Measurements from ENCODE around the gene STMN1.
"Not testable (repeated sequence)": the region's sequence is repeated elsewhere in the genome, so short reads cannot be mapped to it uniquely, and the experiment has no call there.

The STMN1 gene

DNA sequence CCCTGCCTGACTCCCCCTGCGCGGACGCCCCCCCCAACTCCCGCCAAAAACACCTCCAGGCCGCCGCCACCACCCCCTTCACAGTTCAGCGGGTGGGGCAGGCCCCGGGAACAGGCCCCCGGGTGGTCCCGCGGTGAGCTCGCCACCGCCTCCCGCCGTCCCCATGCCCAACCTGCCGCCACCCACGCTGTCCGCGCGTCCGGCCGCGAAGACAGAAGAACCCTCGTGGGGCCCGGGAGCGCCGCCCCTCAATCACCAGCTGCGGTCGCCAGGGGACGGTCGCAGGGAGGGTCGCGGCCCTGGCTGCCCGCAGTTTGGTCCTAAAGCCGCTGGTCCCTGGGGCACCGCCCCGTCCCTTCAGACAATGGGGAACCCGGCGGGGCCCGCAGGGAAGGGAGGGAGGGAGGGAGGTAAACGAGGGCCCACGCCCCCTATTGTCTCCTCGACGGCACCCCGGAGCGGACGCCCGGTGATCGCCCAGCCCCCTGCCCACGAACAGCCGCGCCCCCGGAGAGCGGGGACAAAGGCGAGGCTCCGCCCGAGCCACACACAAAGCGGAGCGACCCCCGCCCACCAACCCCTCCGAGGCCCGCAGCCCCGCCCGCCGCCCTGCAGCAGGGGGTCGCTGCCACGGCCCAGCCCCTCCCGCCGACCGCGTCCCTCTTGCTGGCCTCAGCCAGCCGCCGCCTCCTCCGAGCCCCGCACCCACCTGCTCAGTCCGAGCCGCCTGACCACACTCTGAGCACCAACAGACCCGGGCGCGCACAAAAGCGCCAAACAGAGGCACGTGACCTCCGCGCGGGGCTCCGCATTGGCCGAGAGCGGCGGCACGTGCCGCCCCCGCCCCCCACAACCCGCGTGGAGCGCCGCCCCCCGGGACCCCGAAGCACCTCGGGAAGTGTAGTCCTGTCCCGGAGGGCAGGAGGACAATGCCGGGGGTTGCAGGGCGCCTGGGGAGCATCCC, at the start of gene STMN1:
TSS of gene STMN1 (minus strand) at position 740 of the 964 bp plus-strand sequence. CDS start 1,743 bp downstream, outside the sequence.
- DNase-seq = peak; percentile 98

DNA sequence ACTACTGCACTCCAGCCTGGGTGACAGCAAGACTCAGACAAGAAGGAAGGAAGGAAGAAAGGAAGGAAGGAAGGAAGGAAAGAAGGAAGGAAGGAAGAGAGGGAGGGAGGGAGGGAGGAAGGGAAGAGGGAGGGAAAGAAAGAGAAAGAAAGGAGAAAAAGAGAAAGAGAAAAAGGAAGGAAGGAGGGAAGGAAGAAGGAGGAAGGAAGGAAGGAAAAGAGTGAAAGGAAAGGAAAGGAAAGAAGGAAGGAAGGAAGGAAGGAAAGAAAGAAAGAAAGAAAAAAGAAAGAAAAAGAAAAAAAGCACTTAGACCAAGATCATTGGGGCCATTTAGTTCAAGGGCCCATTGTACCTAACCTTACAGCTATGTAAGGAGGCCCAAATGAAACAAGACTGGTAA, 49.3 kb upstream of the STMN1 start:
- no peak for DNase-seq

DNA sequence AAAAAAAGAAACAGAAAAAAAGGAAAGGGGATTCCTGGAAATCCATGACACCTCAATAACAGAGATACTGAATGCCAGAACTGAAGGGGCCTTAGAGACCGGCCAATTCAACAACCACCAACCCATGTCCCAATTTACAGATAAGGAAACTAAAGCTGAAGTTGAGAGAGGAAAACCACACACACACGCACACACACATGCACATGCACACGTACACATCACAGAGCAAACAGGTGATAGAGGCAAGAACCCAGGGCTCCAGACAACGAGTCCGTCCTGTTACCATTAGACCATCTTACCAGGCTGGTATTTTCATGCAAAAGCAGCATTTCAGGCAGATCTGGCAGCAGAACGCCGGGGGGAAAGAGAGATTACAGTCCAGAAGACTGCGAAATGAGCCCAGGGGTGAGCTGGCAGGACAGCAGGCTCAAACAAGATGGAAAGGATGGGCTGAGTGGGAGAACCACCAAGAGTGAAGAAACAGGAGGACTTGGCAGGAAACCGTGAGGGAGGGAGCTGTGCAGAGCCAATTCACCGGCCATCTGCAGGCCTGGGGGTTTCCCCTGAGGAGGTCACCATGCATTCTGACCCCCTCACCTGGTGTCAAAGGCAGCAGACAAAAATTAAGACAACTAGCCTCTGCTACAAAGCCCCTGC, 48.2 kb upstream of the STMN1 start:
- DNase-seq = no peak

DNA sequence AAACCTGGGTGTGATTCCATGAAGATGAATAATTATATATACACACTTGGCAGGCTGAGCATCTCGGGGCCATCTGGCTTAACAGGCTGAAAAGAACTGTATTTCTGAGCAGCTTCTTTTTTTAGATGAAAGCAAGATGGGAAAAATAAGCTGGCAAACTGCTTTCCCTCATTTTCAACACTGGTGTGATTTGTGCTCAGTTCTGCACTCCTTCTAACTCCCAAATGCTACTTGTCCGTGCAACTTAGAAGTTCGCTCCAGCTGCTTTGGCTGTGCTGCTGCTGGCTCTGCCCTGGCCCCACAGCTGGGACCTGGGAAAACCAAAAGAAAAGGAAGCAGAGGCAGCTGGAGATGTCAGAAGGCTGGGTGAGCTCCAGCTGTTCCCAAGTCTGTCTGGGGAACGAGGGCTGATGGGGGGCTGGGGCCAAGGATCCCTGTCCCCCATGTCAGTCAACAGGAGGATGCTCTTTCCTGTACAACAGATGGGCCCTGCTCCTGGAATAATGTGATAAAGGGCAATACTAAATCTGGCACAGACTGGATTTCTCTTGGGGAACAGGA, 46.7 kb upstream of the STMN1 start:
- DNase-seq = peak; percentile 66

DNA sequence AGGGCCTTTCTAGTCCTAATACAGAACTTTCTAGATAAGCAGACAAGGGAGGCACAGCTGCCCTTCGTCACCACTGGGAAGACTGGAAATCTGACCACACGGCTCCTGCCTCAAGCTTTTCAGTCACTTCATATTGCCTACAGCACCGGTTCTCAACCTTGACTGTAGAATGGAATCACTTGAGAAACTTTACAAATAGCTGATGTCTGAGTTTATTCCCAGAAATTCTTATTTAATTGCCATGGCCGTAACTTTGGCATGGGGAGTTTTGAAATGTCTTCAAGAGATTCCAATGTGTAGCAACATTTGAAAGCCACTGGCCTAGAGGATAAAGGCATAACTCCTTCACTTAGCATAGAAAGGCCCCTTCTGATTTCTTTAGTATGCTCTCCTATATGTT, 42.4 kb upstream of the STMN1 start:
- DNase-seq = no peak

DNA sequence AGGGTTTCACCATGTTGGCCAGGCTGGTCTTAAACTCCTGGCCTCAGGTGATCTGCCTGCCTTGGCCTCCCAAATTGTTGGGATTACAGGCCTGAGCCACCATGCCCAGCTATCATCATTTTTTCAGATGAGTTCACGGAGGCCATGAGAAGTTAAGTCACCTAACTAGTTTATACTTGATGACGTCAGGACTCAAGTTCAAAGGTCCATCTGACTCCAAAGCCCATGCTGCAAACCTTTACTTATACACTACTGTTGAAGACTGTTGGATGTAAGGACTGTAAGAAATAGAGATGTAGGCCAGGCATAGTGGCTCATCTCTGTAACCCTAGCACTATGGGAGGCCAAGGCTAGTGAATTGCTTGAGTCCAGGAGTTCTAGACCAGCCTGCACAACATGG, 40.8 kb upstream of the STMN1 start:
- no peak for DNase-seq

DNA sequence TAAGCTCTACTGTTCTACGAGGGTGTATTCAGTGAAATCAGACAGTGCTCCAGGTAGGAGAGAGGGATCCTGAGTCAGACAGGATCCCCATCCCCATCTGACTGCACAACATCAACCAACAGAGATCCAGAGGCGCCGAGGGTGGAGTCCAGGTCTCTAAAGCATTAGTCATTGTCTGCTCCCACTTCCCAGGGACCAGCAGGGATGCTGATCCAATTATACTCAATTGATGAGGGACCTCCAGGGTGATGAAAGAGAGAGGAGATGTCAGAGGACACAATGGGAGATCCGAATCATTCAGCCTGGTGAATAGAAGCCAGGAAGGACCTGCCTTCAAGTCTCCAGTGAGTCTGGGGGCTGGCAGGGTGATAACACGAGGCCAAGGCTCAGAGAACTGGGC, 39.5 kb upstream of the STMN1 start:
- peak; percentile 30 for DNase-seq

DNA sequence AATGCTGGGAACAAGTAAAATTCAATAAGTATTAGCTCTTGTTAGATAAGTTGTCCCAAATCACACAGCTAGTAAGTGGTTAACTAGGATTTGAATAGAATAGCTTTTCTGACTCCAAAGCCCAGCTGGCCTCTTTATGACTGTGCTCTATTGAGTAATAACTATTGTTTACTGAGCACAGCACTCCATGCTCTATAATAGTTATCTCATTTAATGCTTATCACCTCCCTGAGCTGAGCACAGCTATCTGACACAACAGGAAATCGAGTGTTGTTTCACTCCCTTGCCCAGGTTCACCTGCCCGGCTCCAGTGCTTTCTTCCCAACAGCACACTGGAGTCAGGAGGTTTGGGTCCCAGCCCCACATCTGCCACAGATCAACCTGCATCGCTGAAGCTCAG, 38.8 kb upstream of the STMN1 start:
- DNase-seq = no peak

DNA sequence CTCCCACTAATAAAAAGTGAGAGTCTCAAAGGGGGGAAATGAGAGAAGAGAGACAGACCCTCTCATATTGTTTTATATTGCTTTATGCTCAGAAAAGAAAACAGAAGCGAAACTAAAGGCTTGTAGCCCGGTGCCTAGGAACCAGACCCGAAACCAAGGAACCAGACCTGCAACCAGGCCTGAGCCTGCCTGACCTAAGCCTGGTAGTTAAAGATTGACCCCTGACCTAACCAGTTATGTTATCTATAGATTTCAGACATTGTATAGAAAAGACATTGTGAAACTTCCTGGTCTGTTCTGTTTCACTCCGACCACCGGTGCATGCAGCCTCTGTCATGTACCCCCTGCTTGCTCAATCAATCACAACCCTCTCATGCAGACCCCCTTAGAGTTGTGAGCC, 37.3 kb upstream of the STMN1 start:
- not testable (repeated sequence) for DNase-seq

DNA sequence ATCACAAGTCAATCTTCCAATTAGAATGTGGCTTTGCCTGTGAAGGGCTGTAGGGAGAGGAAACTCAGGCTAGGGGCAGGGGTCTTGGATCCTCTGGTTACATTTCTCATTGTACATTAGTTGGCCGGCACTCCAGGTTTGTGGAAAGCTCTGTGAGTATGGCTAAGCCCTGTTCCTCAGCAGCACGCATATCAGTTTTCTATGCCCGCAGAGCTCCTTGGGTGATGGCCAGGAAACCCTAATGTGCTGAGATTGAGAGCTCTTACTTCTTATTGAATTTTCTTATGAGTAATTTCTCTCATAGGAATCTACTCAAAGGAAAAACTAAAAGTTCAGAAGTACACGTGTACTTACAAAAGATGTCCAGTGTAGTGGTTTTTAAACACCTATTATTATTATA, 30.7 kb upstream of the STMN1 start:
- no peak for DNase-seq

DNA sequence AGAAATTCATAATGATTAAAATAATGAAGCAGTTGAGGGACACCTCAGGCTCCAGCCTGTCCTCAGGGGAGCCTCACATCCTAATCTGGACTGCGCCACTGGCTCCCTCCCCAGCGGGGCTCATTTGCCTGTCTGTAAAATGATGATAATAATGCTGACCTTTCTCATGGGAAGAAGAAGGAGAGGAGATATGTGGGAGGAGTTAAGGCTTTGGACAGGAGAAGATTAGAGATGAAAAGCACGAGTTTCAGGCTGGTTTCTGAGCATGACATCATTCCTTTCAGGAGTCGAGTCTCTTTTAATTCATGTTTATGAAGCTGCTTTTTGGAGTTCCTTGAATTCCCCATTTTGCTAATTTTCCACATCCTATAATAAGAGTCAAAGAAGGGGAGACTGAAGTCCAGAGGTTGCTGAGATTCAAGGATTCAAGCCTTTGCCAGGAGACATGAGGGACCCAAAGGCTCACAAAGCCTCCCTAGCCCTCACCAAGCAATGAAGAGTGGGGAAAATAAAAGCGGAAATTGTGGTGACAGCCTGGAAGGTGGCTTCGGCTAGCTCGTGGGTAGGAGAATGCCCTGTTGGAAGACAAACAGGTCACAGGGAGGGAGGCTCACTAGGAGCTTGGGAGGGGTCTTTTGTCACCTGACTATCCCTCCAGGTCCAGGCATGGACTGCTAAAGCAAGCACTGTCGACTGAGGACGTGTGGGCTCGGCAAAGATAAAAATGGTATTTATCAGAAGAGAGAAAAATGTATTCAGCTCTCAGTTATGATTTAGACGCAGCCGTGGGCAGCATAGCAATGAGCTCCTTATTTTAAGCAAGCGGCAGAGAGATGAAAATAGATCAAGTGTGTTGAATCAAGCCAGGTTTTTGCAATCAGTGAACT, 27.5 kb upstream of the STMN1 start:
- no peak for DNase-seq

DNA sequence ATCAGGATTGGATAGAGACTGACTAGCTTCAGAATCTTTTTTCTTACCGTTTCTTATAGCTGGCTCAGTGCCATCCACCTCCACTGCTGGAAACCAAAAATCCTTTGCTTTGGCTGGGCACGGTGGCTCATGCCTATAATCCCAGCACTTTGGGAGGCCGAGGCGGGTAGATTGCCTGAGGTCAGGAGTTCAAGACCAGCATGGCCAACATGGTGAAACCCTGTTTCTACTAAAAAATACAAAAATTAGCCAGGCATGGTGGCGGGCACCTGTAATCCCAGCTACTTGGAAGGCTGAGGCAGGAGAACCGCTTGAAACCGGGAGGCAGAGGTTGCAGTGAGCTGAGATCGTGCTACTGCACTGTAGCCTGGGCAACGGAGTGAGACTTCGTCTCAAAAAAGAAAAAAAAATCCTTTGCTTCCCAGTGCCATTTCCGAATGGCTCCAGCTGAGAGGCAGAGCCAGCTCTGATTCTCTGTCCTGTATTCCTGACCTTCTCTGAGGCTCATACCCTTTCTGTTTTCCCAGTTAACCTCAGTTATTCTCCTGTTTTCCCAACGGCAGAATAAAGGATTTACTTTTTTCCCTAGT, 26.7 kb upstream of the STMN1 start:
- not testable (repeated sequence) for DNase-seq

DNA sequence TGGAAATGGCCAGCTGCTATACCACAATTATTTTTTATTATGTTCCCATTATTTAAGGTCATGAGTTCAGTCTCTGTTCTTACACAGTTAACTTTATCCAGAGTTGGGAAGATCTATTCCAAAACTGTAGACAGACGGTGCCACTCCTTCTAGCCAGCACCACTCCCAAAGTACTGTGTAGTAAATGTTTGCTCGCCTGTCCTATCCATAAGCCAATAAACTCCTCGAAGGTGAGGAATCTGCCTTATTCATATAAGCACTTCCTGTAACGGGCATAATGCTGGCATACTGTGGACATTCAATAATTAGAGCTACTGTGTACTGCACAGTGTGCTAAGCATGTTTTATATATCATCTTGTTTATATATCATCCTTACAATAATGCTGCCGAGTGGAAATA, 26.1 kb upstream of the STMN1 start:
- DNase-seq = no peak

DNA sequence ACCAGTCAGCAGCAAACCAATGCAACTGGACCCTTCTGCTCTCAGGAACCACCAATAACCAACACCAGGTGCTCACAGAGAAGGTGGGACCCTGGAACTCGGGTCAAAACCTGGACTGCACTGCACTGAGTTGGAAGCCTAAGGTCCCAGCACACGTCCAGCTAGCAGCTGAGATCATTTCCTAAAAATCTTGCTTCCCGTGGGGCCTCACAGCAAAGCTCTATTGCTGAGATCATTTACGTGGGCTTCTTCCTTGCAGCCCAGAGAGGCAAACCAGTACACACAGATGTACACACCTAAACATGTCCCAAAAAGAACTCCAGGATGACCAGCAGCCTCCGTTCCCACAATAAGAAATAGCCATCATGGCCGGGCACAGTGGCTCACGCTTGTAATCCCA, 22.8 kb upstream of the STMN1 start:
- DNase-seq = no peak

DNA sequence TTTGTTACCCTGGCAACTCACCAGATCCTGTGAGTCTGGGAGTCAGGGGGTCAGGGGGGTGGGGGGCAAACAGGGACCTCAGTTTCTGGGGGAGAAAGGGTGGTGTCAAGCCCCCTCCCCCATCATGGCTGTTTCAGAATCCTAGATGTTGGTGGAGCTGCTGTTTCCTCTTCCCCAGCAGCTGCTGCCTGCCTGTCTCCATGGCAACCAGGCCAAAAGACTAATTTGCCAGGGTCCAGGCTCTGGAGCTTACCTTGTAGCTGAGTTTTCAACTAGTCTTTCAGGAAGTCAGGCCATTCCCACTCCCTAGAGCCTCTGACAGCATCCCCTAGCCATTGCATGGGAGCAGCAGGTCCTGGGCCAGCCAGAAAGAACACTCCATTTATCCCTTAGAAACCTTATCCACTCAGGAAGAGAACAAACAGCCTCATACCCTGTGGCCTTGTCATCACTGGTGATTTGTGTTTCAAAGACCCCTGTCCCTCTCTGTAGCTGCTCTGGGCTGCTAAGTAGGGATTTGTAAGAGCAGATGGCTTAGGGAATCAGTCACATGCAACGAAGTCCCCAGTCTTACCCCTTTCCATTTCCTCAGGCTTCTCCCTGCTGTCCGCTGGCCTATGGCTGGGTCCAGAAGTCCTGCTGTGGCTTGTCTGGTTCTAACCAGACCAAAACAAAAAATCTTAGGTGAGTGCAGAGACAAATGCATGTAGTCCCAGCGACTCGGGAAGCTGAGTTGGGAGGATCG, 21.5 kb upstream of the STMN1 start:
- peak; percentile 87 for DNase-seq

DNA sequence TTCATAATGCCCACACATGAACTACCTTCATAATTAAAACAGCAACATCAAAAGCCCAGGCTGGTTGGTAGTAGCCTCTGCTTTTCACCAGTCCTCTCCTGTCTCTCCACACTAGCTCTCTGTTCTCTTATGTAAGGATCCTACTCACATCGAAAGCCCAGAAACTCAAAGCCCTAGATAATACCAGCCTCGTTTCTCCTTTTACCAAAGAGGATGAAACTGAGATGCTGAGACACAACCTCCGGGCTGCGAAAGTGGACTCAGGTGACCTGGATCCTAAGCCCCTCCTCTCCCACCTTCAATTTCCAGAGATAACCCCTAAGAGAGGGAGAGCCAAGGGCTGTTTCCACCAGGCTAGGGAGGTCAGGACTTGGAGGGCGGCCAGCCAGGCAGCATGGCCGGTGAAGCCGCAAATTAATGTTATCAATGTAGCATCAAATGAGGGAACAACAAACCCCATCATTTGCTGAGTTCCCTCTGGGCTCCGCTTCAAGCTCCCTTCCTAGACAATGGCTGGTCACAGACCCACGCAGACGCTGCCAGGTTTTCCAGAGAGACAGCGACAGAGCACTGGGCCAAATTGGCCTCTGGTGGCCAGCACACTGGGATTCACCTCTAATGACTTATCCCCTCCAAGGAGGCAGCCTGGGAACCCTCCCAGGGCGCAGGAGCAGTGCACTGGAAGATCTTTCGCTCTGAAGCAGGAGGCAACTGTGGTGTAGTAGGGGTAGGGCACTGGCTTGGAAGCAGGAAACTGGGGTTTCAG, 20.7 kb upstream of the STMN1 start:
- DNase-seq = peak; percentile 70

DNA sequence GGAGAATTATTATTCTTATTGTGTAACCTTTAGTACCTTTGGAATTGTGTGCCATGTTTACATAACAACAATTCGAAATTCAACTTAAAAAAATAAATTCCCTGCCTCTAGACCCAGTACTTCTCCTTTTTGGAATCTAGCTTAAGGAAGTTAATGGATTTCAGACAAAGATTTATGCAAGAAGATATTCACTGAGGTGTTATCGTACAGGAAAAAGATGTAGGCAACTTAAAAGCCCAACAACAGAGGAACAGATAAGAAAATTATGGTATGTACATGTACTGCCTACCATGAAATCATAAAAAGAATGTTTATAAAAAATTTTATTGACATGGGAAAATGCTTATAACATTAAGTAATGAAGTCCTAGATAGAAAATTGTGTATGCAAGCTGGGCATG, 18.2 kb upstream of the STMN1 start:
- no peak for DNase-seq

DNA sequence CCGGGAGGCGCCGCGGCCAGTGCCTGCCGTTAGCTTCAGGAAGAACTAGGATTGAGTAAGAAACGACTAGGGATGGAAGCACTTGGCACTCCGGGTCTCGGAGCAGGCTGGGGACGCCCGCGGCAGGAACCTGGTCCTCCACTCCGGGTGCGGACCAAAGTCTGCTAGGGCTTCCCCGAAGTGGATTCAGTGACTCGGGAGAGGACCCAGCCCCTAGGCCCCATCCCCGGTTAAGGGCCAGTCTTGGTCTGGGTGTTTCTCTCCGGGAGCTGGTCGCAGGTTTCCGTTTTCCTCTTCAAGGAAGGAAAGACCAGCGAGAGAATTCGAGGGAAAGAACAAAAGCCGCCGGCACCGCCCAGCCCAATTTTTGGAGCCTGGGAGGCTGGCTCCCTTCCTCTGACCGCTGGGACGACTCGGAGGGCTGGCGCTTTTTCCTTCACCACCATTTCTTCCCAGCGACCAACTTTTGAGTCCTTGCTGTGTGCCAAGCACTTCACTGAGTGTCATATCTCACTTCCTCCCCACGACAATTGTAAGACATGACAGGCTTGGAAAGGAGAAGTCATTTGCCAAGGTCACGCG, 16.8 kb upstream of the STMN1 start:
- peak; percentile 82 for DNase-seq

DNA sequence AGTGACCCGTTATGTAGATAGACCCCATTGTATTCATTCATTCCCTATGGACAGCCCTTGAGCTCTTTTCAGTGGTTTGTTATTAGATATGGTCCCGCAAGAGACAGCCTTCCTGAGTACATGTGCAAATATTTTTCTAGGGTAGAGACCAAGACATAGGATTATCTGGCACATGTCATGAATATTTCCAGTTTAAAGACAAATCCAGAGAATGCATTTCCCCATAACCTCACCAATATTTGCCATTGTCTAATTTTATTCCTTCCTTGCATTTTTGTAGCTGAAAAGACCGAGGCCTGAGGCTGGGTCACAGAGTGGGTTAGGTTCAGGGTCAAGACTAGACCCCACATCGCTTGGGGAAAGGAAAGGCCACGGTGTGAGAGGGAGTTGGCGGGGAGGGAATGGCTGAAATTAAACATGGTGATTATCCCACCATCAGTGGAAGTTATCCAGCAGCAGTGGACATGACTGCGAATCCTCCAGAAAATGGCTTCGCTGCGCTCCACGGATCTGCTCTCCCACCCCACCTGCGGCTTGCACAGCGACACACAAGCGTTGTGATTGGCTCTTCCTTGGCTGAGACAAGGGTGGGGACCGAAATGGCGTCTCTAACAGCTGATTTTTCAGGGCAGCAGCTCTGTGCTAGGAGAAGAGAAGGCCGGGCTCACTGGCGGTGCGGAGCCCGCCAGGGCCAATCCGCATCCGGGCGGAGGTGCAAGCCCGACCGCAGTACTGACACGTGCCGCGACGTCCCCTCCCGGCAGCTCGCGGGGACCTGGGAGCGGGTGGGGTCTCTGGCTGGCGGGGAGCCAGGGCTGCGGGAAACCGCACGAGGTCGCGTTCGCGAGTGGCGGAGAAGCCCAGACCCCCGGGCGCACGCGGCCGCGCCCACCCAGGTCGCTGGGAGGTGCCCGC, 16.1 kb upstream of the STMN1 start:
- peak; percentile 90 for DNase-seq
